GM21786 (cell line): ENCODE measurements around the gene PGRMC2.
"Not testable (repeated sequence)": the region's sequence is repeated elsewhere in the genome, so short reads cannot be mapped to it uniquely, and the experiment has no call there.

Experiments used
- ATAC-seq: cut with Tn5 transposase; IDR thresholded peaks from one replicate; pipeline ENCODE4 v1.9.1; 2021; ENCODE audit not compliant: unreplicated experiment

PGRMC2 gene

GRCh38 chr4:128271551-128271950, 16.1 kb downstream of the PGRMC2 start:
- ATAC-seq: no peak

GRCh38 chr4:128268970-128269369, 18.6 kb downstream of the PGRMC2 start:
- ATAC-seq: no peak

GRCh38 chr4:128267745-128268144, 19.9 kb downstream of the PGRMC2 start:
- no peak for ATAC-seq

- not testable (repeated sequence) for ATAC-seq
Measured at GRCh38 chr4:128267171-128267570, 20.4 kb downstream of the PGRMC2 start.

- ATAC-seq: not testable (repeated sequence)
Measured at GRCh38 chr4:128265550-128265949, 22.1 kb downstream of the PGRMC2 start.

DNA sequence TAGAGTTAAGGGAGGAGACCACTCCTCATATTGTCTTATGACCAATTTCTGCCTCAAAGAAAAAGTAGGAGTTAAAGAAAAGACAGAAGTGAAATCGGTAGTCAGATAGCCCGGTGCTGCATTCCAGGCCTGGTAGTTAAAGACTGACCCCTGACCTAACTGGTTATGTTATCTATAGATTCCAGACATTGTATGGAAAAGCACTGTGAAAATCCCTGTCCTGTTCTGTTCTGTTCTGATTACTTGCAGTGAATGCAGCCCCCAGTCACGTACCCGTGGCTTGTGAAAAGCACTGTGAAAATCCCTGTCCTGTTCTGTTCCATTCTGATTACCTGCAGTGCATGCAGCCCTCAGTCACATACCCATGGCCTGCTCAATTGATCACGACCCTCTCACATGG, 27.7 kb downstream of the PGRMC2 start:
- not testable (repeated sequence) for ATAC-seq

DNA sequence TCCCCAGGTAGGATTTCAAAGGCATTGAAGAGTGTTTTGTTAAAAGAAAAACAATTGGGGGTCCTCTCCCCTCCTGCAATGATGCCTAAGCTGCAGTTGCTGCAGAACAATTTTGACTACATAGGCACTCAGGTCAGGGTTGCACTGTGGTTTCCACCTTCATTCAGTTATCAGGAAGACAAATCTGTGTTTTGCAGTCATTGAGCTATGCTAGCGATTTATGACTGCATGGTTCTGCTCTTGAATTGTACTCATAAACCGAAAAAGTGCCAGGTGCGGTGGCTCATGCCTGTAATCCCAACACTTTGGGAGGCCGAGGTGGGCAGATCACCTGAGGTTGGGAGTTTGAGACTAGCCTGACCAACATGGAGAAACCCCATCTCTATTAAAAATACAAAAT, 29.4 kb downstream of the PGRMC2 start:
- not testable (repeated sequence) for ATAC-seq

GRCh38 chr4:128256539-128256938, 31.1 kb downstream of the PGRMC2 start:
- no peak for ATAC-seq

GRCh38 chr4:128255906-128256305, 31.7 kb downstream of the PGRMC2 start:
- ATAC-seq: no peak

DNA sequence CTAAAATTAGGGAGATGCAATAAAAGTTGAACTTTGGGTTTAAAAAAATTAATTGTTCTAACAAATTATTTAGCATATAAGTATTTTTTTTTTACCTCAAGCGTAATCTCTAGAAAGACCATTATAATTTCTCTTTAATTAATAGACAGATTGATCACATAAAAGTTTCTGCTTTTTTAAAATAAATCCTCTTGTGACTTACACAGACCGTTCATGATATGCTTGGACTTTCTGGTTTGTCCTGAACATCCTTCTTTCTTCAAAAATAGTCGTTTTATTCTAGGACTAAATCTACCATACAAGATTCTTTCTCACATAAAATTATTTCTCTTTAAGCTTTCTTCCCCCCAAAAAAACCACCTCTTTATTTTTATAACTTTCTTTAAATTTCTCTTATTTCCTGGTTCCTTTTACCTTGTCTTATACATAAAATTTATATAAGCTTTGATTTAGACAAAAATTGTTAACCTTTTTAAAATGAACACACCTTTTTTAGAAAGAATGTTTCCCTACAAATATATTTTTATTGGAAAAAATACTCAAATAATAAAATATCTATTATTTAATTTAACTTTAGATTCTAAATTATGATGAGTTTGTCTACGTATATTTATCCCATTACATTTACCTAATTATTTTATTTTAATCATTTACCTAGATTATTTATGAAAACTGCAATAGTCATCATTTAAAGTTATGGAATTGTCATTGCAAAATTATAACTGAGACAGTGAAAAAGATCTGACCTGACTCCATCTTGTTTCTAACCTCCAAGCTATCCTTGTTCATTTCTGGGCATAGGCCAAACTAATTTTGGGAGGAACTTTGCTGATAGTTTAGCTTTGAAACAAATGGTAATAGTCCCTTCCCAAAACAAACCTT, 37.6 kb downstream of the PGRMC2 start:
- ATAC-seq: no peak

DNA sequence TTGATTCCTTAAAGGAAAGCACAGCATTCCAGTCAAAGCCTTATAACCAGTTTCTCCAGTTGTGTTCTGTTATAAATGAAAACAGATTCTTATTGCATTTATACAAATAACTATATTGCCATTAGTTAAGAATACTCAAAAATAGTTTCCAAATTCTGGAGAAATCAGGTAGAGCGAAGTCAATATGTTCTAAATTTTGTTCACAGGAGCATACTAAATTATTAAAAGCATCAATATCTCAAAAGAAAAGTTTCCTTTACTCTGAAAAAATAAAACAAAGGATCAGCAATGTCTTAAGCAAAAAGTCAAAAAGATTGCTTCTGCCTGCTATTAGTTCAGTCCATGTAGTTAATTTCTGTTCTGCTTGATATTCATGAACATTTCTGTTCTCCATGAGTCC, 39.7 kb downstream of the PGRMC2 start:
- ATAC-seq: no peak

GRCh38 chr4:128245391-128245790, 42.2 kb downstream of the PGRMC2 start:
- ATAC-seq: not testable (repeated sequence)

DNA sequence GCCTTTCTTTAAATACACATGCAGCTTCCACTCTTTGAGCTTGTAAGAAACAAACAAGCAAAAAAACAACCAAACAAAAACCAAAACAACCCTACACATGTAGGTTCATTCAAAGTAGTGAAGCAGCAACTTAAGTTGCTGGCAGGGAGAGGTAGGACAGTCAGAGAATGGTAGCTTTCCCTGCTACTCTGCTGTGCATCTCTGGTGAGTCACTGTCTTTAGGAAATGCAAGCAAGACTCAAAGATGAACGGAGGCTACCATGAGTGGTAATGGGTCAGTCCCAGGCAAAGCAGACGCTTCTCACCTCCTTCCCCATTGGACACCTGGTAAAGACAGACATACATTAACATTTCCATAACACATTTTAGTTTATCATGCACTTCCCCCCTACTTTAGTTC, 43.2 kb downstream of the PGRMC2 start:
- no peak for ATAC-seq

DNA sequence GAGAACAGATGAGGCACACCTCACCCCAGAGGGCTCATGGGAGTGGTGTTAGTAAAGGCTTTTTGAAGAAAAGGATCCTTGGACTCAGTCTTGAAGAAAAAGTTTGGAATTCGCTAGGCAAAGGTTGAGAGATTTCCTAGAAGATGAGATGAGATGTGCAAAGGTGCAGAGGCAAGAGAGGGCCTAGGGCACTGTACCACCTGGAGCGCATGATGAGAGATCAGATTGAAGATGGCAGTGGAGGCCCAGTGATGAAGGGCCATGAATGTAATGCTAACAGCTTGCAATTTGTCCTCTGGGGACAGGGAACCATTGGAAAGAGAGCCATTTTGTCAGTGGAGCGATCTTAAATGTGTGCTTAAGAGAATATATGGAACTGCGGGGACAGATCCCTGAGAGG, 45.0 kb downstream of the PGRMC2 start:
- no peak for ATAC-seq

DNA sequence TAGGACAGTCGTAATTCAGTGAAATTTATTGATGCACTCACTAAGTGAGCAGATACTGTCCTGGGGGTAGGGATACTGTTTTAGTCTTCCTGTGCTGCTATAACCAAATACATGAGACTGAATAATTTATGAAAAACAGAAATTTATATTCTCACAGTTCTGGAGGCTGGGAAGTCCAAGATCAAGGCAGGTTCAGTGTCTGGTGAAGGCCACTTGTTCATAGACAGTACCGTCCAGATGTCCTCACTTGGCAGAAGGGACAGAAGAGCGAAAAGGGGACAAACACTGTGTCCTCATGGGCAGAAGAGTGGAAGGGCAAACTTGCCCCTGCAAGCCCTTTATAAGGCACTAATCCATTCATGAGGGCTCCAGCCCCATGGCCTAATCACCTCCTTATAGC, 45.6 kb downstream of the PGRMC2 start:
- ATAC-seq: no peak

- ATAC-seq: no peak
Measured at GRCh38 chr4:128241425-128241913, 46.1 kb downstream of the PGRMC2 start.

- no peak for ATAC-seq
Measured at GRCh38 chr4:128241019-128241418, 46.6 kb downstream of the PGRMC2 start.

DNA sequence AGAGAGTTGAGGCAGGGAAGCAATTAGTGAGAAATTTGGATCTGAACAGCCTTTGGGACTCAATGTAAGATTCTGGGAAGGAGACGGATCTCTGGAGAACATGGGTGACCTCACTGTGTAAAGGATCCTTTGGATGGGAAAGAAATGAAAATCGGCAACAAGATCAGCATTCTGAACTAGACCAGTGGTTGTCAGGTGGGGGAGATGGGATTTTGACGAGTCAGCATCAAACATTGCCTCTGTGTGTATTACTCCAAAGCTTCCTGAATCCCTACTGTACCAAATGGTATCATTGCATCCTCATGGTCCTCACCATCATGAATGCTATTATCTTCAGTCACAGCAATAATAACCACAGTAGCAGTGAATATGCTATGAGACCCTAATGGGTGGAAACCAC, 52.8 kb downstream of the PGRMC2 start:
- no peak for ATAC-seq

DNA sequence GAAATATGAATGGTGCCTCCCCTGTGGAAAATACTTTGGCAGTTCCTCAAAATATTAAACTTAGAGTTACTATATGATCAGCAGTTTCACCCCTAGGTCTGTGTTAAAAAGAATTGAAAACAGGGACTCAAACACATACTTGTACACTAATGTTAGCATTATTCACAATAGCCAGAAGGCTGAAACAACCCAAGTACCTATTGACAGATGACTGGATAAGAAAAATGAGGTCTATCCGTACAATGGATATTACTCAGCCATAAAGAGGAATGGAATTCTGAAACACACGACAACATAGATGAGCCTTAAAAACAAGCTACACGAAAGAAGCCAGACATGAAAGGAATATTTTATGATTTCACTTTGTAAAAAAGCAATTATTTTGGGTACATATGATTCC, 54.9 kb downstream of the PGRMC2 start:
- no peak for ATAC-seq

- no peak for ATAC-seq
Measured at GRCh38 chr4:128228845-128229795, 58.5 kb downstream of the PGRMC2 start.

DNA sequence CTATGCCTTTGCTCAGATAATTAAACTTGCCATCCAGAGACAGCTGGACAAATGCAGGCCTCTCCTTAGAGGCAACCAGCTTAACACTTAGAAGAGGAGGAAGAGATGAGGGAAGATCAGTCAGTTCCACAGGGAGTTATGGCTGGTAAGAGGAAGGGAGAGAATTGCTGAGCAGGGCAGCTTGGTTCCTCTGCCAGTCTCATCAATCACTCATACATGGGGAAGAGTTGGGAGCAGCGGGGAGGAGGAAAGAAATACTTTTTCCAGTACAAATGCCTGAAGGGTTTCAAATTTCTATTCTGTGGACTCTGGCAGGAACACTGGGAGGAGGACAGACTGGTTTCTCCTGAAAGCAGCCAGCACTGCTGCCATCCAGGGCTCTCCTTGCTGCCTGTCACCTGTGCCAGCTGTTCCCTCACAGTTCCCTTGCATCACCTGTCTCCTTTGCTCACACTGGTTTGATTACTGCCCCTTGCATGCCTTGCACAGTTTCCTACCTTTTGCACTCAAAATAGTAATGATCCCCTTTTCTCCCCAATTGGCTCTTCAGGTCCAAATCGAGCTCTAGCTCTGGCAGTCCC, 59.5 kb downstream of the PGRMC2 start:
- ATAC-seq: no peak
